Measurements from ENCODE around the gene ALDH4A1. TPM values are rescaled to one million over a fixed set of nuclear protein-coding genes. Genes with fewer than 3 reads are reported as not detected.

ALDH4A1 gene
- total RNA-seq, 1 experiment from 2014 or later, result 18.1 TPM

- H3F3A ChIP-seq (ENCODE audit: low read length, unreplicated experiment), result no peaks in the 10 kb centered on the region
- H3K4me2 ChIP-seq (ENCODE audit: low read length), result no peak overlapping the region
- DNase-seq (no peak), ATAC-seq (no peak)
- H3K27me3 ChIP-seq (ENCODE audit: low read length), result peaks cover 25% of the 10 kb centered on the region
- H3K9me3 ChIP-seq (ENCODE audit: low read length), result no peaks in the 10 kb centered on the region
- ChIA-PET POLR2A (ENCODE audit: unreplicated experiment) (no interaction called here), CTCF (no interaction called here)
- no peak overlapping the region for H2AFZ ChIP-seq (ENCODE audit: low read length)
- H3K27ac ChIP-seq (ENCODE audit: low read length), result no peak overlapping the region
- H3K4me3 ChIP-seq (ENCODE audit: low read length), result no peak overlapping the region
- no peaks in the 10 kb centered on the region for H3K9me2 ChIP-seq (replicated peaks; ENCODE audit: low read length)
- no peaks in the 10 kb centered on the region for H3K4me1 ChIP-seq (ENCODE audit: insufficient read depth, low read length)
- H4K20me1 ChIP-seq (ENCODE audit: low read length), result no peaks in the 10 kb centered on the region
- BruUV-seq (replicated peaks), result no TSS peak
- no peak for TF ChIP-seq CTCF (conservative IDR thresholded peaks at IDR 0.05; ENCODE audit: low read depth, low read length)
- no peak for TF ChIP-seq EZH2 (IDR thresholded peaks at IDR 0.05; ENCODE audit: low read length, unreplicated experiment)
- no peak for TF ChIP-seq EZH2phosphoT487 (IDR thresholded peaks at IDR 0.05; ENCODE audit: borderline replicate concordance, low read length)
- no peaks in the 10 kb centered on the region for H3K79me2 ChIP-seq (ENCODE audit: low read length)
- no peaks in the 10 kb centered on the region for H3K36me3 ChIP-seq (ENCODE audit: low read depth, low read length)
- no peak overlapping the region for H3K9ac ChIP-seq (ENCODE audit: low read length)
- intact Hi-C loops (cut with micrococcal nuclease), result no loop called here
Observed at GRCh38 chr1:18866846-18867245, 35.5 kb downstream of the ALDH4A1 start.

- Histone ChIP-seq H3F3A (ENCODE audit: low read length, unreplicated experiment) (no peaks in the 10 kb centered on the region), H3K36me3 (ENCODE audit: low read depth, low read length) (no peaks in the 10 kb centered on the region), H3K4me3 (ENCODE audit: low read length) (no peak overlapping the region), H2AFZ (ENCODE audit: low read length) (no peak overlapping the region), H3K9me3 (ENCODE audit: low read length) (no peaks in the 10 kb centered on the region), H3K9me2 (replicated peaks; ENCODE audit: low read length) (no peaks in the 10 kb centered on the region), H3K27me3 (ENCODE audit: low read length) (peaks cover 25% of the 10 kb centered on the region), H3K9ac (ENCODE audit: low read length) (no peak overlapping the region), H3K27ac (ENCODE audit: low read length) (no peak overlapping the region), H3K4me2 (ENCODE audit: low read length) (no peak overlapping the region), H4K20me1 (ENCODE audit: low read length) (no peaks in the 10 kb centered on the region), H3K79me2 (ENCODE audit: low read length) (no peaks in the 10 kb centered on the region), H3K4me1 (ENCODE audit: insufficient read depth, low read length) (no peaks in the 10 kb centered on the region)
- TF ChIP-seq EZH2phosphoT487 (IDR thresholded peaks at IDR 0.05; ENCODE audit: borderline replicate concordance, low read length), result no peak
- no peak for TF ChIP-seq CTCF (conservative IDR thresholded peaks at IDR 0.05; ENCODE audit: low read depth, low read length)
- no TSS peak for BruUV-seq (replicated peaks)
- intact Hi-C loops (cut with micrococcal nuclease), result no loop called here
- ChIA-PET CTCF (no interaction called here), POLR2A (ENCODE audit: unreplicated experiment) (no interaction called here)
- no peak for ATAC-seq
- DNase-seq, result no peak
Observed at GRCh38 chr1:18866314-18866713, 36.0 kb downstream of the ALDH4A1 start.

- Histone ChIP-seq H3F3A (ENCODE audit: low read length, unreplicated experiment) (no peaks in the 10 kb centered on the region), H3K27me3 (ENCODE audit: low read length) (peaks cover 25% of the 10 kb centered on the region), H3K4me2 (ENCODE audit: low read length) (no peak overlapping the region), H3K9ac (ENCODE audit: low read length) (no peak overlapping the region), H3K4me1 (ENCODE audit: insufficient read depth, low read length) (no peaks in the 10 kb centered on the region), H4K20me1 (ENCODE audit: low read length) (no peaks in the 10 kb centered on the region), H3K36me3 (ENCODE audit: low read depth, low read length) (no peaks in the 10 kb centered on the region), H3K27ac (ENCODE audit: low read length) (no peak overlapping the region), H3K4me3 (ENCODE audit: low read length) (no peak overlapping the region), H3K79me2 (ENCODE audit: low read length) (no peaks in the 10 kb centered on the region), H3K9me2 (replicated peaks; ENCODE audit: low read length) (no peaks in the 10 kb centered on the region), H3K9me3 (ENCODE audit: low read length) (no peaks in the 10 kb centered on the region), H2AFZ (ENCODE audit: low read length) (no peak overlapping the region)
- ChIA-PET CTCF (no interaction called here), POLR2A (ENCODE audit: unreplicated experiment) (no interaction called here)
- ATAC-seq, result no peak
- BruUV-seq (replicated peaks), result no TSS peak
- intact Hi-C loops (cut with micrococcal nuclease), result no loop called here
- TF ChIP-seq CTCF (conservative IDR thresholded peaks at IDR 0.05; ENCODE audit: low read depth, low read length) (no peak), EZH2 (IDR thresholded peaks at IDR 0.05; ENCODE audit: low read length, unreplicated experiment) (no peak), EZH2phosphoT487 (IDR thresholded peaks at IDR 0.05; ENCODE audit: borderline replicate concordance, low read length) (no peak)
- DNase-seq, result no peak
Observed at GRCh38 chr1:18865176-18865575, 37.2 kb downstream of the ALDH4A1 start.
